ENCODE results near the gene MYO1F. TPM values are rescaled to one million over a fixed set of nuclear protein-coding genes. Genes with fewer than 3 reads are reported as not detected.
A peak's percentile ranks its signal among the peaks of the same experiment; 100 is the strongest.
"Not testable (repeated sequence)": the region's sequence is repeated elsewhere in the genome, so short reads cannot be mapped to it uniquely, and the experiment has no call there.

Gene MYO1F
- polyA plus RNA-seq, 3 donors = 3.7 to 10.5 (median 5.5) TPM

DNA sequence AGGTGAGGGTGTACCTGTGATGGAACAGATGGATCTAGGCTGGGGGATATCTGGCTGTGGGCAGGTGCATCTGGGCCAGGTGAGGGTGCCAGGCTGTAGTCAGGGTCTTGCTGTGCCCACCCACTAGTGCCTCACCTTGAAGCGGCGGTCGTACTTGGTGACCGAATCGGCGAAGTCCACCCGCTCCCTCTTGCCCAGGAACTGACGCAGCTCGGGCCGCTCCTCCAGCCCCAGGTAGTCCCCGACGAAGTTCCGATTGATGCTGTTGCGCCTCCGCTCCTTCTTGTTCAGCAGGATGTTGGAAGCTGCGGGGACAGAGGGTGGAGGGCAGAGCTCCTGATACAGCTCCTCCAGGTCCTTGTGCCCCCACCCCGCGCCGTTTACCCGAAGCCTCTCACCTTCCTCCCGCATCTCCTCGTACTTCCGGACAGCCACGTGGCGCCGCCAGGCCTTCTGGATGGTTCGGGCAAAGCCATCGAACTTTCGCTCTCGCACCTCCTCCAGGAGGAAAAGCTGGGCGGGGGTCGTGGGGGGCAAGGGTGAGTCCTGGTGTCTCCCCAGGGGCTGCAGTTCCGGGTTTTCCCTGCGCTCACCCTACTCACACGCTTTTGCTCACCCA lies 47.1 kb downstream of the MYO1F start:
- DNase-seq (ENCODE audit: extremely low read depth in 1 of 11, low read depth in 9 of 11, low spot score in 4 of 11) = no peak

DNA sequence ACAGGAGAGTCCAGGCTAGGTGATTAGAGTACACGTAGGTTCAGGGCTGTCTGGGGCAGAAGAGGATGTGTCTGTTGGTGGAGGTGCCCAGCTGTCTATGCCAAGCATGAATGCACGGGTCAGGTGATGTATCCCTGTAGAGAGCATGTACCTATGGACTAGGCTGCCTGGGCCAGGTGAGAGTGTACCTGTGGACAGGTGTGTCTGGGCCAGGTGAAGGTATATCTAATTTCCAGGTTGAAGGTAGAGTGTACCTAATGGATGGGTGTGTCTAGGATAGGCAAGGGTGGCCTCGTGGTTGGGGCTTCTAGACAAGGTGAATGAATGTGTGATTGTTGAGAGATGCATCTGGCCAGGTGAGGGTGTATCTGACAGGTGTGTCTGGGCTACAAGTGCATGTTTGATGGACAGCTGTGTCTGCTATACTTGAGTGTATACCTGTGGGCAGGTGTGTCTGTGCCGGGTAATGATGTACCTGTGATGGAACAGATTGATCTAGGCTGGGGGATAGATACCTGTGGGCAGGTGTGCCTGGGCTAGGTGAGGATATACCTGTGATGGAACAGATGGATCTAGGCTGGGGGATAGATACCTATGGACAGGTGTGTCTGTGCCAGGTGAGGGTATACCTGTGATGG lies 47.8 kb downstream of the MYO1F start:
- DNase-seq (ENCODE audit: extremely low read depth in 1 of 11, low read depth in 9 of 11, low spot score in 4 of 11) = no peak

DNA sequence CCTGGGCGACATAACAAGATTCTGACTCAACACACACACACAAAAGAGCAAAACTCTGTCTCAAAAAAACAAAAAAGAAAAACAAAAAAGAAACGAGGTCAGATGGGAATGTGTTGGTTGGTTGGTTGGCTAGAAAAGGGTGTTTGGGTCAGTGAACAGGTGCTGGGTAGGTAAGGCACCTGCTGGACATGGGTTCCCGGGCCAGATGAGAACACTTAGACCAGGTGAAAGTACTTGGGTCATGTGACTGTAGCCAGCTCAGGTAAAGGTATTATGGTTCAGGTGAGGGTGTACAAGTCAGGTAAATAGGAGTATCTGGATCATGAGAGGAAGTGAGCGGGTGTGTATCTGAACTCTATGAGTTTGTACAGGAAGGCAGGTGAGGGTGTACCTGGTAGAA lies 48.7 kb downstream of the MYO1F start:
- no peak for DNase-seq (ENCODE audit: extremely low read depth in 1 of 11, low read depth in 9 of 11, low spot score in 4 of 11)

DNA sequence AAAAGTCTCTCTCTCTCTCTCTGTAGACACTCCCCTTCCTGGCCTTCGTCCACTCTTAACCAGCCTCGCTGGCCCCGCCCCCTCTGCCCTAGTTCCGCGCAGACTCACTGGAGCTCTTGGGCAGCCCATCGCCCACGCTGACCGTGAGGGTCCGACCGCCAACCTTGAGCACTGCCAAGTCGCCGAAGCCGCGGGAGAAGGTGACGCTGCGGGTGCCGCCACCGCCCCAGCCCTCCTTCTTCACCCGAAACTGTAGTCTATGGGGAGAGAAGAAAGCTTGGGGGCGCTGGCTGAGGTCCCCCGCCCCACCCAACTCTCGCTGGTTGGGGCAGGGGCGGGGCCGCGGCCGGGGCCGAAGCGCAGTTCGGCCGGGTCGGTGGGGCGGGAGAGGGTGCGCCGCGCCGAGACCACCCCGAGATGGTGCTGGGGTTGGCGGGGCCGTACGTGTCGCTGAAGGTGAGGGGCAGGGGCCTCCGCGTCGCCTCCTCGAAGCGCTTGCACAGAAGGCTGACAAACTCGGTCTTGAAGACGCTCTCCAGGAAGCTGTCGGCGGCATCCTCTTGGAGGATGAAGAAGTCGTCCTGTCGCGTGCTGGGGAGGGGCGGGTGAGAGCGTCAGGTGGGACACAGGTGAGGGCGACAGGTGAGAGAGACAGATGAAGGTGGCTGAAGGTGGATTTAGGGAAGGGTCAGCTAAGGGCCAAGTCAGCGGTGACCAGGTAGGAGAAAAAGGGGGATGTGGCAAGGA lies 50.7 kb downstream of the MYO1F start:
- DNase-seq (ENCODE audit: extremely low read depth in 1 of 11, low read depth in 9 of 11, low spot score in 4 of 11) = peak; percentile 82 to 94 (median 89)

DNA sequence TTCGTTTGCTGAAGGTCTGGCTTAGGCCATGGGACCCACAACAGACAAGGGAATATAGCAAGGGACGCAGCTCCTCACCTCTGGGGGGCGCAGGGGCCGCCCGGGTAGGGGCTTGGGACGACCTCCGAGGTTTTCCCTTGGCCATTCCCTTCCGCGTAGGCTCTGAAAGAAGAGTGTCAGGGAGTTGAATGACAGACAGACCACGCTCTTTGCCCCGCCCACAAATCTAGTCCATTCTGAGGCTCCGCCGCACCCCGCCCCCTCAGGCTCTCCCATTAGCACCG lies 51.9 kb downstream of the MYO1F start:
- no peak for DNase-seq (ENCODE audit: extremely low read depth in 1 of 11, low read depth in 9 of 11, low spot score in 4 of 11)

DNA sequence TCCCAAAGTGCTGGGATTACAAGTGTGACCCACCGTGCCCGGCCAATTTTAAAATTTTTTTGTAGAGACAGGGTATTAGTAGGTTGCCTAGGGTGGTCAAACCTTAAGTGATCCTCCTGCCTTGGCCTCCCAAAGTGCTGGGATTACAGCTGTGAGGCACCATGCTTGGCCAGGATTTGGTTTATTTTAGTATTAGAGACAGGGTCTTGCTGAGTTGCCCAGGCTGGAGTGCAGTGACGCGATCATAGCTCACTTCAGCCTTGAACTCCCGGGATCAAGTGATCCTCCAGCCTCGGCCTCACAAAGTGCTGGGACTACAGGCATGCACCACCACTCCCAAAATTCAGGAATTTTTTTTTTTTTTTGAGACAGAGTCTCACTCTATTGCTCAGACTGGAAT lies 57.9 kb downstream of the MYO1F start:
- no peak for DNase-seq (ENCODE audit: extremely low read depth in 1 of 11, low read depth in 9 of 11, low spot score in 4 of 11)

DNA sequence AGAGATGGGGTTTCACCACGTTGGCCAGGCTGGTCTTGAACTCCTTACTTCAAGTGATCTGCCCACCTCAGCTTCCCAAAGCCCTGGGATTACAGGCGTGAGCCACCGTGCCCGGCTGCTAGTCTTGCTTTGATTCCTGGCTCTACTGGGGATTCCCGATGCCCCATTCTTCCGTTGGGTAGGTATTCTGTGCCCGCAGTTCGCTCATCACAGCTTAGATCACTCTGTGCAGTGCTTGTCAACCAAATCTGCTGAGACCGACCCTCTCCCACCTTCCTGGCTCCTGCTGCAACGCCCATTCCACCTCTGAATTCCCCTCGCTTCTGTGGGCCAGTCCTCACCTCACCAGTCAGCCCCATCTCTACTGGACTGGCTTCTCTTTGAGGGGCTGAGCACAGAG lies 58.7 kb downstream of the MYO1F start:
- no peak for DNase-seq (ENCODE audit: extremely low read depth in 1 of 11, low read depth in 9 of 11, low spot score in 4 of 11)

DNA sequence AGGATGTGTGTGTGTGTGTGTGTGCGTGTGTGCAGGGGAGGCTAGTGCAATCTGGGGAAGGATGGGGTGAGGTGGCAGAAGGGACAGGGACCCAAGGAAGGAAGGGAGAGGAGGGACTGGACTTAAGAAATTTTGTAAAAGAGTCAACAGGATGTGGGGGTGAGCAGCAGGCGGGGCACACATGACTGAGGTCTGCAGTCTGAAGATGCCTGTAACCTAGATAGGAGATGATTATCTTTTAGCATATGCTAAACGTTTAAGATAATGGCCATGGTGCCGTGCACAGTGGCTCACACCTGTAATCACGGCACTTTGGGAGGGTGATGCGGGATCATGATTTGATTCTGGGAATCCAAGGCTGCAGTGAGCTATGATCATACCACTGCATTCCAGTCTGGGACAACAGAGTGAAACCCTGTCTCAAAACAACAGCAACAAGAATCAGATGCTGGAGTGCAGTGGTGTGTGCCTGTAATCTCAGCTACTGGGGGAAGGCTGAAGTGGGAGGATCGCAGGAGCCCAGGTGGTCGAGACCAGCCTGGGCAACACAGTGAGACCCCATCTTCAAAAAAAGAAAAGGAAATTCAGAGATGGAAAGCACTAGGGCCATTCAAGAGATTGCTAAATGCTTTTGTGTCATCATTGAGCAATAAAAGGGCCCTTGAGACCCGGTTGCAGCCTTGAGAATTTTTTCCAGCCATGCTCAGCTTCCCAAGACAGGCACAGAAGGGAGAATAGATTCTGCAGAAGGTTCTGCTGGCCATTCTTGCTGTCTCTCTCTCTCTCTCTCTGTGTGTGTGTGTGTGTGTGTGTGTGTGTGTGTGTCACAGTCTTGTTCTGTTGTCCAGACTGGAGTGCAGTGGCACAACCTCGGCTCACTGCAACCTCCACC lies 59.4 kb downstream of the MYO1F start:
- DNase-seq (ENCODE audit: extremely low read depth in 1 of 11, low read depth in 9 of 11, low spot score in 4 of 11) = no peak

DNA sequence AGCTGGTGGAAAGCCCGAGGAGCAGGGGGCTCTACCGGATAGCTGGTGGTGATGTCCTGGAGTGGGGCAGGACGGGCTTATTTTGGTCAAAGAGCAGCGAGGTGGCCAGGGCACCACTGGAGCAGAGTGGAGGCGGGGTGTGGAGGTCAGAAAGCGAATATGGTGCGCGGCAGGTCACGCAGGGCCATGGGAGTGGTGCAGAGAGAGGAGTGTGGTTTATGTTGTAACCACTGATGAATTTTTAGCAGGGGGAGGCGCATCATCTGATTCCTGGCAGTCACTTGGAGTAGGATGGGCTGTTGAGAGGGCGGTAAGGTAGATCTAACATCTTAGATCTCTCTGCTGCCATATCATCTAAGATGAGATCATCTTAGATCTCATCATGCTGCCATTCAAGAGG lies 61.9 kb downstream of the MYO1F start:
- no peak for DNase-seq (ENCODE audit: extremely low read depth in 1 of 11, low read depth in 9 of 11, low spot score in 4 of 11)

DNA sequence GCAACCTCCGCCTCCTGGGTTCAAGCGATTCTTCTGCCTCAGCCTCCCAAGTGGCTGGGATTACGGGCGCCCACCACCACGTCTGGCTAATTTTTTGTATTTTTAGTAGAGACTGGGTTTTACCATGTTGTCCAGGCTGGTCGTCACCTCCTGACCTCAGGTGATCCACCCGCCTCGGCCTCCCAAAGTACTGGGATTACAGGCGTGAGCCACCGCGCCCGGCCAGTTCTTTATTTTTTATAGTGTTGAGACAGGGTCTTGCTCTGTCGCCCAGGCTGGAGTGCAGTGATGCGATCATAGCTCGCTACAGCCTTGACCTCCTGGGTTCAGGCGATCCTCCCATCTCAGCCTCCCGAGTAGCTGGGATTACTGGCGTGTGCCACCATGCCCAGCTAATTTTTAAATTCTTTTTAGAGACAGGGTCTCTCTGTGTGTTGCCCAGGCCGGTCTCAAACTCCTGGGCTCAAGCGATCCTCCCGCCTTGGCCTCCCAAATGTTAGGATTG lies 62.7 kb downstream of the MYO1F start:
- not testable (repeated sequence) for DNase-seq (ENCODE audit: extremely low read depth in 1 of 11, low read depth in 9 of 11, low spot score in 4 of 11)

DNA sequence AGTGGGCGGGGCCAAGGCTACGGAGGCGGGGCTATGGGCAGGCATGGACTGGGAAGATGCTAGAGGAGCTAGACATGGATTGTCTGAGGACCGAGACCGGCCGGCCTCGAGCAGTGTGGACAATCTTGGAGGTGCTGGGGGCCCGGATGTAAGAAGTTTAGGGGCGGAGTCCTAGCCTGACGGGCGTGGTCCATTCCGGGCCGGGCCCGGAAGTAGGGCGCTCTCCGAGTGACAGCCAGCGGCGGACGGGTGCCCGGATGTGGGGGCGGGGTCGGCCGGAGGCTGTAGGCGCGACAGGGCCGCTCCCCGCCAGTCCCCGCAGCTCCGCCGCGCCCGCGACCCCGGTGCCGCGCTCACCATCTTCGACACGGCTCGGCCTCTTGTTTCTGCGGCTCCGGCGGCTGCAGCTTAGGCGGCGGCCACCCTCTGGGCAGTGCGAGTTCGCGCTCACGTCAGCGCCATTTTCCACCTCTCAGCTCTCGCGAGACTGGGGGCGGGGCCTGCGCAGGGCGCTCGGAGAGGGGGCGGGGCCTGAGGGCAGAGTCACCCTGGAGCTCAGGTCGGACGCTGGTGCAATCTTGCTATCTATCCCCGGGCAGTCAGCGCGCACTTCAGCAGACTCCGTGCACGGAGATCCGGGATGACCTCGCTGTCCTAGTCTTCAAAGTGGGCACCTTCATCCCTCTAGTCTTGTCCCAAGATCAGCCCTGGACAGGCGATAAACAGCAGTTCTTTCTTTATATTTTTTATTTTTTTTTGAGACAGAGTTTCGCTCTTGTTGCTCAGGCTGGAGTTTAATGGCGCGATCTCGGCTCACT lies 63.3 kb downstream of the MYO1F start, which contains the start of gene ZNF414:
ZNF414 (minus strand) TSS at position 481 of the 818 bp plus-strand sequence; CDS start at position 360, 121 bp downstream.
- DNase-seq (ENCODE audit: extremely low read depth in 1 of 11, low read depth in 9 of 11, low spot score in 4 of 11) = peak; percentile 82 to 95 (median 90)

DNA sequence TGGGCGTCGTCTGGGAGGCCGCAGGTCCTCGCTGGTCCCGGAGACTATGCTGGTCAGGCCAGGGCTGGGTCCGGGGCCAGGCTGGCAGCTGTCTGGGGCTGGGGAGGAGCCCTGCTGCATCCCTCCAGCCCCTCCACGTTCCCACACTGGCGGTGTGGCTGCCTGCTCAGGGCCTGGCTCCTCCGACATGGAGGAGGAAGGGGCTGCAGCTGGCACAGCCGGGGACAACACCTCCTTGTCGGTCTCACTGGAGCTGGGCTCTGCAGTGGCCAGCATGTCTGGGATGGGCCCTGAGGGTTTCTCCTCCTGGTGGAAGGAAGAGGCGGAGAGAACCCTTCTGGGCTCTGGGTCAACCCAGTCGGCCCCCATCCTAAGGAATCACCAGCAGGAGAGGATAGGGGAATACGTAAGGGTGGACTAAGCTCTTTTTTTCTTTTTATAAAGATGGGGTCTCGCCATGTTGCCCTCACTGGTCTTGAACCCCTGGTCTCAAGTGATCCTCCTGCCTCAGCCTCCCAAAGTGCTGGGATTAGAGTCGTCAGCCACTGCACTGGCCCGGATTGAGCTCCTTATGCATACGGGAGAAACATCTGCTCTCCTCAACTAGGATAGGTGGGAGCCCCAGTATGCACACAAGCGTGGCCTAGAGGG lies 64.1 kb downstream of the MYO1F start:
- DNase-seq (ENCODE audit: extremely low read depth in 1 of 11, low read depth in 9 of 11, low spot score in 4 of 11) = no peak

DNA sequence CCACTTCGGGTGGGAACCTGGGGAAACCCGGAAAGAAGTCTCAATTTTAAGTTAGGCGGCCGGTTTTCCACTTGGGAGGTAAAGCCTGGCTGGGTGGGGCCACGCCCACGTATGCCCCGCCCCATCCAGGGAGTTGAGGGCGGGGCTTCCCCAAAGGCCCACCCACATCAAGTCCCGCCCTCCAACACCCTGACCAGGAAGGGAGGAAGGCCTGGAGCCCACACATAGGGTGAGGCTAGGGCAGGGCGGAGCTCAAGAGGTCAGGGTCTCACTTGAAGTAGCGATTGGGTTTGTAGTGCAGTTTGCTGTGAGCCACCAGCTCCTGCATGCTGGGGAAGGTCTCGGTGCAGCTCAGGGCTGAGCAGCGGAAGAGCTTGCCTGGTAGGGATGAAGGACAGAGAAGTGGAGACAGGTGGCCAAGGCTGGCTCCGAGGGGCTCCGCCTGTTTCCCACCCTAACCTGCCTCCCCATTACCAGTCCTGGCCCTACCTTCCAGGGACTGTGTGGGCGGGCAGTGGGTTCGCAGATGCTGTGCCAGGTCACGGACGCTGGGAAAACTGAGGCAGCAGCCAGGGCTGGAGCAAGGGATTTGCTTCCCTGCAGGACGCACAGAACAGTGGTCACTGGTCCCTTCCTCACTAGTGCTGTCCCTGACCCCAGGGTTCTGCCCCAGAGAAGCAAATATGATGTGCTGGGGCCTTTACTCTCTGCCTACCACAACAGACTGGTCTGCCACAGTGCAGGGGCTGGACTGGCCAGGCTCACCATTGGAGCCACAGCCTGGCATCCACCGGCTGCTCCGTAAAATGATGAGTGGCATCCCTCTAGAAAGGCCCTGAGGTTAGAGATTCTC lies 64.9 kb downstream of the MYO1F start:
- no peak for DNase-seq (ENCODE audit: extremely low read depth in 1 of 11, low read depth in 9 of 11, low spot score in 4 of 11)

DNA sequence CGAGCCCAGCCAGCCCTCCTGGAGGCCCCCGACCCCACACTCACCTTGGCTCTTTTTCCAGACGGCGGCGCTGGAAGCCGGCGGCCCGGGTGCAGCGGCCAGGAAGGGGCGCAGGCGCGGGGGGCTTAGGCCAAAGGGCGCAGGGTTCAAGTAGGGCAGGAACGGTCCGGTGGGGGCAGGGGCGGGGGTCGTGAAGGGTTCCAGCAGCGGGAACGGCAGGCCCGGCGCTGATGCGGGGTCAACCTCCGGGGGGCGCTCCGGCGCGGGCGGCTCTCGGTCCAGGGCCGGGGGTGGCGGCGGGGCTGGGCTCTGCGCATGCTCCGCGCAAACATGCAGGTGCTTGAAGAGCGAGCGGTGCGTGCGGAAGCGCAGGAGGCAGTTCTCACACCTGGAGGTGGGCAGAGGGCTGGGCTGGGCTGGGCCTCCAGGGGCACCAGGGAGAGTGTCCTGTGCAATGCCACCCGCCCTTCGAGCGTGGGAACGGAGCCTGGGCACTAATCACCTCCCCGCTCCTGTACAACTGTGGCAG lies 65.6 kb downstream of the MYO1F start:
- DNase-seq (ENCODE audit: extremely low read depth in 1 of 11, low read depth in 9 of 11, low spot score in 4 of 11) = no peak

DNA sequence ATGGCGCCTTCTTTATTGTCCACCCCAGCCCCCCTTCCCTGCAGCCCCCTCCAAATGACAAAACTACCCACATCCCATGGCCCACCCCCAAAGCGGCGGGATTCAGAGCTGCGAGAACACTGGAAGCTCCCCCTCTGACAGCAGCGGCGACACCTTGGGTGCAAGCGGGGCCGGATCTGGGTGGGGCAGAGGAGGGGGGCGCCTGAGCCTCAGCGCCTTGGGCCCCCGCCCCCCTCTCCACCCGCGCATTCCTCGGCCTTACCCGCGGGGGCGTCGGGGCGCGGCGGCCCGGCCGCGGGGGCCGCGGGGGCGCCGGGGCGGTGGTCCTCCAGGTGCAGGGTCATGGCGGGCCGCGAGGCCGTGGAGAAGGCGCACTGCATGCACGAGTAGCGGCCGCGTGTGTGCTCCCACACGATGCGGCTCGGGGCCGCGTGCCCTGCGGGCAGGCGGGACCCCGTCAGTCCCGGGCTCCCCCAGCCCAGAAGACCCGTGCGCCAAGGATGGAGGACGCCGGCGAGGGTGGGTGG lies 66.6 kb downstream of the MYO1F start:
- DNase-seq (ENCODE audit: extremely low read depth in 1 of 11, low read depth in 9 of 11, low spot score in 4 of 11) = no peak

DNA sequence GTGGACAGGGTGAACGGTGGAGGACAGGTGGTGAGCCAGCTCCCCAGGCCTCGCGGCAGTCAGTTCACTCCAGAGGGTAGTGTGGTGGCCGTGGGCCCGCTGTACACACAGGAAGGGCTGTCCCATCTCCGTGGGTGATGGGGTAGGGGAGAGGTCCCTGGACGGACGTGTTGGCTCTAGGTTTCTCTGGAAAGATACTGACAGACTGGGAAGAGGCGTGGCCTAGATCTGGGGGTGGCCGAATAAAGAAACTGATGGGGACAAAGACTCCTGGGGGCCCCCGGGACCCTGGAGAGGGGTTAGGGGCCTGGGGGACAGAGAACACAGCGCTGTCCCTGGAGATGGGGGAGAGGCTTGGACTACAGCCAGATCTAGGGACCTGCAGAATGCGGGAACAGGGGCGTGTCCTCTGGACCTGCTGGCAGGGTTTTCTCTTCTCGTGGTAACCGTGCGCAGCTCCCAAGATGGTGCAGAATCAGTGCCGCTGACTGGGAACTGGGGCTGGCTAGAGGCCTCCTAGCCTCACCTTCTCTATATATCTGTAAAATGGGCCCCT lies 70.8 kb downstream of the MYO1F start:
- DNase-seq (ENCODE audit: extremely low read depth in 1 of 11, low read depth in 9 of 11, low spot score in 4 of 11) = peak in 1 of 11 donors; percentile 5
